Heart right ventricle (tissue), 16 donors: ENCODE measurements around the gene KCNJ5. TPM values are rescaled to one million over a fixed set of nuclear protein-coding genes. Genes with fewer than 3 reads are reported as not detected.

ENCODE experiments used
- ATAC-seq, 8 donors: fragments of 200-7000 bp; cut with Tn5 transposase; one replicate each; pipeline ENCODE4 v1.9.1; 2020; ENCODE audit warnings: mild to moderate bottlenecking in 8 of 8, moderate library complexity in 8 of 8, moderate number of reproducible peaks in 1 of 8
- DNase-seq, 2 donors: peaks; one replicate each; pipeline ENCODE4 v3.0.0-alpha.2; 2020
- H3K27ac ChIP-seq, 10 donors: fragments of 200-600 bp; sonication (generic) in 2 of 10; one replicate each; pipeline versions ENCODE4 v1.5.0 to v1.8.0; 2020 to 2022; ENCODE audit warnings: mild to moderate bottlenecking in 3 of 10
- H3K27me3 ChIP-seq, 7 donors: fragments of 200-600 bp; one replicate each; pipeline ENCODE4 v1.8.0; 2021 to 2022; ENCODE audit warnings: mild to moderate bottlenecking in 2 of 7
- H3K36me3 ChIP-seq, 9 donors: fragments of 200-600 bp; sonication (generic) in 1 of 9; one replicate each; pipeline versions ENCODE4 v1.5.0 to v1.8.0; 2020 to 2022; ENCODE audit warnings: mild to moderate bottlenecking in 2 of 9
- H3K4me1 ChIP-seq, 9 donors: fragments of 200-600 bp; sonication (generic) in 1 of 9; one replicate each; pipeline versions ENCODE4 v1.5.0 to v1.8.0; 2020 to 2022; ENCODE audit warnings: mild to moderate bottlenecking in 4 of 9
- H3K4me3 ChIP-seq, 10 donors: fragments of 200-600 bp; sonication (generic) in 2 of 10; one replicate each; pipeline versions ENCODE4 v1.5.0 to v1.8.0; 2020 to 2022; ENCODE audit warnings: mild to moderate bottlenecking in 7 of 10, moderate library complexity in 2 of 10
- H3K9me3 ChIP-seq, 11 donors: fragments of 200-600 bp in 10 of 11; sonication (generic) in 2 of 11; one replicate each; pipeline versions ENCODE4 v1.5.0 to v1.8.0; 2013 to 2022; ENCODE audit warnings: mild to moderate bottlenecking in 2 of 11, control low read depth in 1 of 11, moderate library complexity in 1 of 11
- WGBS, 2 donors: extraction: QIAGEN DNeasy Blood & Tissue Kit; methylation state at CpG; one replicate each; pipeline ENCODE4 v1.1.7; 2013; ENCODE audit warnings: inconsistent platforms in 1 of 2; 5-methylcytosine and 5-hydroxymethylcytosine counted together
- intact Hi-C, 10 donors: fragments of 100-400 bp; cut with DNase I; formaldehyde crosslinking; loops; one replicate each; pipeline versions ENCODE4 v1.11.1 to v1.14.2; 2022
- polyA plus RNA-seq, 2 donors: library from polyadenylated mRNA; stranded (reverse); fragments of 200-250 nt; gene quantifications; one replicate each; pipeline ENCODE4 v1.2.3, GENCODE V29; 2013
- total RNA-seq, 10 donors: library from RNA; stranded (reverse); fragmentation: NEBNext Ultra II Directional in 3 of 10; extraction: Animal tissue kit (Norgen Biotek cat#: 25700) in 3 of 10; gene quantifications; one replicate each; pipeline versions ENCODE4 v1.2.1 to v1.2.4, GENCODE V29; 2021 to 2023
- TF ChIP-seq, protein P1 (sequence below), 9 donors: fragments of 200-600 bp; sonication (generic) in 2 of 9; IDR thresholded peaks; one replicate each; pipeline versions ENCODE4 v1.5.0 to v1.8.0; 2021 to 2022; ENCODE audit warnings: antibody characterized with exemption in 9 of 9, mild to moderate bottlenecking in 5 of 9, moderate library complexity in 1 of 9
- donor health status: Arrhythmogenic right ventricular cardiomyopathy.
- donor health status: ischemic (EF 13 %, LVEDD 7.1; RV severe dilation, severe dysfunction).
- donor health status: healthy with polysubstance abuse.
- donor health status: DM: no; HTN: yes; CAD: no.
- donor health status: DM: no; HTN: no; CAD: no.
- donor health status: ischemic (EF 25% LVEDD 6.9; RV normal size, moderate dysfunction).
- donor health status: ischemic (EF 25% LVEDD 5.7; RV mildly dilated, moderate dysfunction).
- donor health status: healthy.
- donor health status: DM: yes; HTN: yes; CAD: no.
- donor health status: Ischemic cardiomyopathy.
- donor health status: ischemic (EF 35%, LVEDD 5.7; RV mildly dilated, moderate dysfunction).
- donor health status: nonischemic (EF 11% LVEDD 7.7; RV severe dilation, severe dysfunction).
- donor health status: DM: yes; HTN: yes; CAD: no.
- donor health status: PGD.
- donor health status: ischemic (EF 29% LVEDD 5.4; RV normal size, mild dysfunction).
- donor health status: nonischemic (EF 23%, LVEDD 6.1; RV moderate dilation, normal function).

KCNJ5 gene
- total and polyA plus RNA-seq, 12 donors = 1.2 to 32.1 (median 8.1) TPM

DNA sequence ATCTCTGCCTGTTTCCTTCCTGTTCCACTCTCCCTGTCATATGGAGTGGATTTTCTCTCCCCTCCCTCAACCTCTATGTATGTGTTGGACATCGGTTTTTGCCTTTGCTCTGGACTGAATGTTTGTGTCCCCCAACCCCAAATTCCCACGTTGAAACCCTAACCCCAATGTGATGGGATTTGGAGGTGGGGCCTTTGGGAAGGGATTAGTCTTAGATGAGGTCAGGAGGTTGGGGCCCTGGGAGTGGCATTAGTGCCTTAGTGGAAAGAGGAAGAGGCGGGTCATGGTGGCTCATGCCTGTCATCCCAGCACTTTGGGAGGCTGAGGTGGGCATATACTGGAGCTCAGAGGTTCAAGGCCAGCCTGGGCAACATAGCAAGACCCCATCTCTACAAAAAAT lies 39.9 kb downstream of the KCNJ5 start:
- no peak overlapping the region for H3K27ac ChIP-seq
- H3K4me1 ChIP-seq = peaks cover 0 to 4% (median 0%) of the 10 kb centered on the region in 9 donors
- no peaks in the 10 kb centered on the region for H3K9me3 ChIP-seq
- TF ChIP-seq, protein P1, sequence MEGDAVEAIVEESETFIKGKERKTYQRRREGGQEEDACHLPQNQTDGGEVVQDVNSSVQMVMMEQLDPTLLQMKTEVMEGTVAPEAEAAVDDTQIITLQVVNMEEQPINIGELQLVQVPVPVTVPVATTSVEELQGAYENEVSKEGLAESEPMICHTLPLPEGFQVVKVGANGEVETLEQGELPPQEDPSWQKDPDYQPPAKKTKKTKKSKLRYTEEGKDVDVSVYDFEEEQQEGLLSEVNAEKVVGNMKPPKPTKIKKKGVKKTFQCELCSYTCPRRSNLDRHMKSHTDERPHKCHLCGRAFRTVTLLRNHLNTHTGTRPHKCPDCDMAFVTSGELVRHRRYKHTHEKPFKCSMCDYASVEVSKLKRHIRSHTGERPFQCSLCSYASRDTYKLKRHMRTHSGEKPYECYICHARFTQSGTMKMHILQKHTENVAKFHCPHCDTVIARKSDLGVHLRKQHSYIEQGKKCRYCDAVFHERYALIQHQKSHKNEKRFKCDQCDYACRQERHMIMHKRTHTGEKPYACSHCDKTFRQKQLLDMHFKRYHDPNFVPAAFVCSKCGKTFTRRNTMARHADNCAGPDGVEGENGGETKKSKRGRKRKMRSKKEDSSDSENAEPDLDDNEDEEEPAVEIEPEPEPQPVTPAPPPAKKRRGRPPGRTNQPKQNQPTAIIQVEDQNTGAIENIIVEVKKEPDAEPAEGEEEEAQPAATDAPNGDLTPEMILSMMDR (IDR thresholded peaks at IDR 0.05) = no peak
- H3K27me3 ChIP-seq = peaks cover 0 to 11% (median 5%) of the 10 kb centered on the region in 7 donors
- DNase-seq (no peak), ATAC-seq (no peak)
- 81 to 86% methylated on average over 3 of the region's 3 CpGs for WGBS, 2 donors
- H3K36me3 ChIP-seq = no peaks in the 10 kb centered on the region
- no peak overlapping the region for H3K4me3 ChIP-seq
- intact Hi-C loops = no loop called here

DNA sequence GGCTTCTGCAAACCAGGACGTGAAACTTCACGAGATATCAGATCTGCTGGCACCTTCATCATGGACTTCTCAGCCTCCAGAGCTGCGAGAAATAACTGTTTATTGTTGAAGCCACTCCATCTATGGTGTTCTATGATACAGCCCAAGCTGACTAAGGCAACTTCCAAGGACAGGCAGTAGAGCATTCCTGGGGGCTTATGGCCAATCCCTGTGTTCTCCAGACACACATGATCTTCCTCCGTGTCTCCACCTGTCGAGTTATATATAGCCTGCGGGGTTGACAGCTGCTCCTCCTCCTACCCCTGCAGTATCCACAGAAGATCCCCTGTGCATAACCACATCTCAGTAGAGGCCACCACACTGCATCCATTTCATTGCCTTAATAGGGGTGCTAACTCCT lies 40.5 kb downstream of the KCNJ5 start:
- intact Hi-C loops = no loop called here
- TF ChIP-seq, protein P1 (IDR thresholded peaks at IDR 0.05) = no peak
- Histone ChIP-seq H3K27ac (no peak overlapping the region), H3K4me1 (peaks cover 0 to 4% (median 0%) of the 10 kb centered on the region in 9 donors), H3K36me3 (no peaks in the 10 kb centered on the region), H3K4me3 (no peak overlapping the region), H3K27me3 (peaks cover 0 to 7% (median 5%) of the 10 kb centered on the region in 7 donors), H3K9me3 (no peaks in the 10 kb centered on the region)
- 79 to 83% methylated on average over 6 of the region's 6 CpGs for WGBS, 2 donors
- DNase-seq (no peak), ATAC-seq (no peak)

DNA sequence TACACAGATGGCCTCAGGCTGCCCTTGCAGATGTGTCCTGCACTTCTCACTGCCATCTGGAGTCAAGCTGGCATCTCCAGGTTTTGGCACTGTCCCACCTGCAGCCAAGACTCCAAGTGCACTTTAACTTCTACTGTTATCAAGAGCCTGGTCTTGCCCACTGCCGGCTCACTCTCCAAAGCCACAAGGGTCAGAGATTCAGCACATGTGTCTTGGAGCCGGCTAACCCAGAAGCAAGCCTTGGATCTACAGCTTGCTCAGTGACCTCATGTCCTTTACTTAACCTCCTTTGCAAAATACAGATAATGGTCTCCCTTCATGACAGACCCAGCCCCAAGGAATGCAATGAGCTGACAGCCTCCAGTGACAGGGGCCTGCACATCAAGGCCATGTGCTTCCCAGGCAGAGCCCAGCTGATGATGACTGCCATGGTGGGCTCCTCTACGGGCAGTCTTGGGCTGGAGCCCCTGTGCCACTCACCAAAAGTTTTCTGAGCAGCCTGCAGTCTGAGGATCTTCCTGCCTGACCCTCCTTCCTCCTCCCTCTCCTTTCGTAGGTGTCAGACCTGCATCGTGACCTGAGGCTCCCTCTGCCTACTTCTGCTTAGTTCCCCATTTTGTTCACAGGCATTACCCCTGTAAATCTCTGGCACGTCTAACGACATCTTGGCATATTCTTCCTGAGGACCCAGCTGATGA lies 42.5 kb downstream of the KCNJ5 start:
- Histone ChIP-seq H3K9me3 (no peaks in the 10 kb centered on the region), H3K36me3 (no peaks in the 10 kb centered on the region), H3K4me1 (no peaks in the 10 kb centered on the region), H3K4me3 (no peak overlapping the region), H3K27ac (no peak overlapping the region), H3K27me3 (peaks cover 0 to 6% (median 0%) of the 10 kb centered on the region in 7 donors)
- intact Hi-C loops = no loop called here
- TF ChIP-seq, protein P1 (IDR thresholded peaks at IDR 0.05) = no peak
- no peak for DNase-seq
- 81 to 82% methylated on average over 7 of the region's 7 CpGs for WGBS, 2 donors
- ATAC-seq = no peak

DNA sequence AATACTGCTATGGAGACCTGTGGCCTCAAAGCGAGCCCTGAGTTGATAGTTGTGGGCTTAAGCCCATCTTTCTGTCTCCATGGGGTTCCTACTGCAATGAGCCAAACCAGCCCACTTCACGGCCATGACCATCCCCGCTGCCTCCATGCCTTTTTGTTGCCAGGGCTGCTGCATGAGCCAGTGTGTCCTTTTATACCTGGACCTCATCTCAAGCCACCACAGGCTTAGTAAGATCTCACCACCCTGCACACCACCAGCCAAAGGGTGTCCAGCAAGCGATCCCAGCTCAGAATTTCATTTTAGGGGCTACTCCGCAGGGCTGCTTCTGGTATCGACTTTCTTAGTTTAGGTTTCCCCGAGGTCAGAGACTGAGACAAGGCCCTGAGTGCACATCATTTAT lies 43.2 kb downstream of the KCNJ5 start:
- H3K36me3 ChIP-seq = no peaks in the 10 kb centered on the region
- no peak for DNase-seq
- H3K4me1 ChIP-seq = no peaks in the 10 kb centered on the region
- peaks cover 0 to 8% (median 0%) of the 10 kb centered on the region in 7 donors for H3K27me3 ChIP-seq
- no peak overlapping the region for H3K4me3 ChIP-seq
- ATAC-seq = no peak
- H3K27ac ChIP-seq = no peak overlapping the region
- intact Hi-C loops = no loop called here
- H3K9me3 ChIP-seq = no peaks in the 10 kb centered on the region
- 95 to 96% methylated on average over 7 of the region's 7 CpGs for WGBS, 2 donors
- TF ChIP-seq, protein P1 (IDR thresholded peaks at IDR 0.05) = no peak
